Activated CD4-positive, alpha-beta T cell treated with anti-CD3 and anti-CD28 coated beads, Interleukin-2, amount 10 ng/mL, durations not matched to agents 7 days and 5 days (primary cell): ENCODE results near the gene TPRA1. TPM values are rescaled to one million over a fixed set of nuclear protein-coding genes. Genes with fewer than 3 reads are reported as not detected.
"Not testable (repeated sequence)": the region's sequence is repeated elsewhere in the genome, so short reads cannot be mapped to it uniquely, and the experiment has no call there.

Experiments used
- CTCF ChIA-PET: fragments of 350-600 bp; sonication (Branson Sonifier 250); formaldehyde crosslinking; loops from one replicate; lab custom pipeline; 2021; ENCODE audit warnings: antibody characterized with exemption; lab: Charles Lee
- POLR2A ChIA-PET: fragments of 350-600 bp; sonication (Branson Sonifier 250); formaldehyde crosslinking; loops from one replicate; lab custom pipeline; 2021; ENCODE audit warnings: antibody characterized with exemption; lab: Charles Lee
- DNase-seq: peaks from one replicate; pipeline ENCODE4 v3.0.0-alpha.2; 2020
- H3K27ac Mint-ChIP-seq: one replicate; pipeline ENCODE4 v1.8.0; 2021; ENCODE audit warnings: mild to moderate bottlenecking, moderate library complexity, mixed read lengths
- H3K27me3 Mint-ChIP-seq: one replicate; pipeline ENCODE4 v1.8.0; 2021; ENCODE audit warnings: mixed read lengths
- H3K36me3 Mint-ChIP-seq: one replicate; pipeline ENCODE4 v1.8.0; 2021; ENCODE audit warnings: low read depth, mixed read lengths
- H3K4me1 Mint-ChIP-seq: one replicate; pipeline ENCODE4 v1.8.0; 2021; ENCODE audit warnings: mixed read lengths
- H3K4me3 Mint-ChIP-seq: one replicate; pipeline ENCODE4 v1.8.0; 2021; ENCODE audit warnings: mild to moderate bottlenecking, moderate library complexity, mixed read lengths
- H3K9me3 Mint-ChIP-seq: one replicate; pipeline ENCODE4 v1.8.0; 2021; ENCODE audit warnings: mixed read lengths
- total RNA-seq, 2 experiments: library from RNA; stranded (reverse); gene quantifications; one replicate each; pipeline ENCODE4 v1.2.3, GENCODE V29; 2021

Gene TPRA1
- total RNA-seq, 2 experiments from 2014 or later, result 27.1 to 30.6 TPM

GRCh38 chr3:127612966-127613365 lies 22.4 kb upstream of the TPRA1 start:
- DNase-seq, result no peak
- no peaks in the 10 kb centered on the region for H3K9me3 Mint-ChIP-seq
- POLR2A ChIA-PET, result no interaction called here
- H3K4me3 Mint-ChIP-seq, result no peak overlapping the region
- H3K36me3 Mint-ChIP-seq, result peaks cover 70% of the 10 kb centered on the region
- H3K27ac Mint-ChIP-seq, result no peak overlapping the region
- CTCF ChIA-PET, result interaction anchor here (0.6 to 1.0 kb wide), 2 partner anchors 14 to 254 kb away, joined by 3 to 4 read pairs; no protein-coding TSS in a partner anchor
- H3K27me3 Mint-ChIP-seq, result no peaks in the 10 kb centered on the region
- H3K4me1 Mint-ChIP-seq, result peaks cover 47% of the 10 kb centered on the region

GRCh38 chr3:127611251-127611650 lies 20.7 kb upstream of the TPRA1 start:
- CTCF ChIA-PET, result interaction anchor here (1.3 to 1.5 kb wide), 2 partner anchors 22 to 24 kb away, joined by 4 read pairs; no protein-coding TSS in a partner anchor
- DNase-seq, result no peak
- Mint-ChIP-seq H3K36me3 (peaks cover 72% of the 10 kb centered on the region), H3K9me3 (no peaks in the 10 kb centered on the region), H3K27me3 (no peaks in the 10 kb centered on the region), H3K4me3 (no peak overlapping the region), H3K27ac (no peak overlapping the region), H3K4me1 (peaks cover 46% of the 10 kb centered on the region)
- POLR2A ChIA-PET, result no interaction called here

- no peaks in the 10 kb centered on the region for H3K9me3 Mint-ChIP-seq
- no peak overlapping the region for H3K27ac Mint-ChIP-seq
- H3K27me3 Mint-ChIP-seq, result no peaks in the 10 kb centered on the region
- CTCF ChIA-PET, result interaction anchor here (1.3 to 1.5 kb wide), 2 partner anchors 23 to 26 kb away, joined by 4 read pairs; no protein-coding TSS in a partner anchor
- H3K4me3 Mint-ChIP-seq, result no peak overlapping the region
- DNase-seq, result no peak
- POLR2A ChIA-PET, result no interaction called here
- H3K36me3 Mint-ChIP-seq, result peaks cover 72% of the 10 kb centered on the region
- peaks cover 43% of the 10 kb centered on the region for H3K4me1 Mint-ChIP-seq
Observed at GRCh38 chr3:127610105-127610504, 19.6 kb upstream of the TPRA1 start.

GRCh38 chr3:127608362-127608718 lies 17.8 kb upstream of the TPRA1 start:
- ChIA-PET POLR2A (no interaction called here), CTCF (no interaction called here)
- Mint-ChIP-seq H3K27me3 (no peaks in the 10 kb centered on the region), H3K4me3 (no peak overlapping the region), H3K4me1 (peaks cover 38% of the 10 kb centered on the region), H3K9me3 (no peaks in the 10 kb centered on the region), H3K36me3 (peaks cover 65% of the 10 kb centered on the region), H3K27ac (no peak overlapping the region)
- DNase-seq, result no peak

- Mint-ChIP-seq H3K27me3 (no peaks in the 10 kb centered on the region), H3K9me3 (no peaks in the 10 kb centered on the region), H3K4me3 (no peak overlapping the region), H3K4me1 (peaks cover 41% of the 10 kb centered on the region), H3K36me3 (peaks cover 63% of the 10 kb centered on the region), H3K27ac (peak overlapping the region; percentile 23)
- DNase-seq, result no peak
- CTCF ChIA-PET, result no interaction called here
- POLR2A ChIA-PET, result no interaction called here
Observed at GRCh38 chr3:127607675-127608361, 17.3 kb upstream of the TPRA1 start.

GRCh38 chr3:127606981-127607595 lies 16.6 kb upstream of the TPRA1 start:
- no peak overlapping the region for H3K4me3 Mint-ChIP-seq
- no peaks in the 10 kb centered on the region for H3K27me3 Mint-ChIP-seq
- no peaks in the 10 kb centered on the region for H3K9me3 Mint-ChIP-seq
- peaks cover 63% of the 10 kb centered on the region for H3K36me3 Mint-ChIP-seq
- peaks cover 48% of the 10 kb centered on the region for H3K4me1 Mint-ChIP-seq
- CTCF ChIA-PET, result no interaction called here
- POLR2A ChIA-PET, result no interaction called here
- no peak for DNase-seq
- no peak overlapping the region for H3K27ac Mint-ChIP-seq

- Mint-ChIP-seq H3K36me3 (peaks cover 67% of the 10 kb centered on the region), H3K27me3 (no peaks in the 10 kb centered on the region), H3K4me1 (peaks cover 54% of the 10 kb centered on the region), H3K4me3 (no peak overlapping the region), H3K27ac (peak overlapping the region; percentile 16), H3K9me3 (no peaks in the 10 kb centered on the region)
- DNase-seq, result no peak
- CTCF ChIA-PET, result interaction anchor here (0.7 to 0.8 kb wide), 2 partner anchors 31 to 58 kb away, joined by 3 read pairs; no protein-coding TSS in a partner anchor
- POLR2A ChIA-PET, result no interaction called here
Observed at GRCh38 chr3:127606086-127606805, 15.7 kb upstream of the TPRA1 start.

GRCh38 chr3:127605547-127605946 lies 15.0 kb upstream of the TPRA1 start:
- H3K4me3 Mint-ChIP-seq, H3K27me3 Mint-ChIP-seq, H3K9me3 Mint-ChIP-seq, POLR2A ChIA-PET, DNase-seq: not testable (repeated sequence)
- CTCF ChIA-PET, result interaction anchor here (0.7 to 0.8 kb wide), 2 partner anchors 30 to 57 kb away, joined by 3 read pairs; no protein-coding TSS in a partner anchor
- H3K36me3 Mint-ChIP-seq, result peaks cover 69% of the 10 kb centered on the region
- H3K4me1 Mint-ChIP-seq, result peaks cover 60% of the 10 kb centered on the region
- H3K27ac Mint-ChIP-seq, result peak overlapping the region; percentile 36

GRCh38 chr3:127604546-127605165 lies 14.1 kb upstream of the TPRA1 start:
- H3K27me3 Mint-ChIP-seq, result no peaks in the 10 kb centered on the region
- H3K9me3 Mint-ChIP-seq, result no peaks in the 10 kb centered on the region
- DNase-seq, result no peak
- ChIA-PET CTCF (no interaction called here), POLR2A (no interaction called here)
- H3K36me3 Mint-ChIP-seq, result peaks cover 67% of the 10 kb centered on the region
- H3K4me1 Mint-ChIP-seq, result peaks cover 60% of the 10 kb centered on the region
- H3K4me3 Mint-ChIP-seq, result no peak overlapping the region
- H3K27ac Mint-ChIP-seq, result peak overlapping the region; percentile 2

GRCh38 chr3:127604035-127604434 lies 13.5 kb upstream of the TPRA1 start:
- POLR2A ChIA-PET, result no interaction called here
- Mint-ChIP-seq H3K27ac (no peak overlapping the region), H3K36me3 (peaks cover 66% of the 10 kb centered on the region), H3K4me3 (no peak overlapping the region), H3K27me3 (no peaks in the 10 kb centered on the region), H3K4me1 (peaks cover 61% of the 10 kb centered on the region), H3K9me3 (no peaks in the 10 kb centered on the region)
- CTCF ChIA-PET, result no interaction called here
- no peak for DNase-seq

- peak overlapping the region; percentile 37 for H3K4me3 Mint-ChIP-seq
- no peaks in the 10 kb centered on the region for H3K27me3 Mint-ChIP-seq
- H3K4me1 Mint-ChIP-seq, result peaks cover 62% of the 10 kb centered on the region
- ChIA-PET CTCF (interaction anchor here (1.4 to 4.6 kb wide), 3 partner anchors 12 to 26 kb away, joined by 5 to 20 read pairs (median 14); no protein-coding TSS in a partner anchor), POLR2A (no interaction called here)
- no peak for DNase-seq
- no peak overlapping the region for H3K27ac Mint-ChIP-seq
- peaks cover 40% of the 10 kb centered on the region for H3K36me3 Mint-ChIP-seq
- H3K9me3 Mint-ChIP-seq, result no peaks in the 10 kb centered on the region
Observed at GRCh38 chr3:127600749-127601456, 10.4 kb upstream of the TPRA1 start.
